A673 (cell line): ENCODE results near the gene NEDD4.

Experiments
- CTCF ChIP-seq: fragments of 300-800, 200-600 bp; sonication (generic); conservative IDR thresholded peaks from 2 replicates; pipeline ENCODE4 v1.5.1; 2017; ENCODE audit warnings: low read depth, mild to moderate bottlenecking, antibody characterized with exemption, low read length, moderate library complexity, mixed read lengths
- EZH2 ChIP-seq: fragments of 200-600 bp; sonication (generic); IDR thresholded peaks from 2 replicates; pipeline ENCODE4 v1.6.1; 2017; ENCODE audit warnings: borderline replicate concordance, low read depth, mild to moderate bottlenecking, mixed read lengths, antibody characterized with exemption, low read length; ENCODE audit not compliant: poor library complexity, severe bottlenecking

GRCh38 chr15:55915876-55916567 is 77.4 kb downstream of the NEDD4 start:
- TF ChIP-seq CTCF (no peak), EZH2 (no peak)
